ENCODE data around the gene TPRA1.

TPRA1 gene

DNA sequence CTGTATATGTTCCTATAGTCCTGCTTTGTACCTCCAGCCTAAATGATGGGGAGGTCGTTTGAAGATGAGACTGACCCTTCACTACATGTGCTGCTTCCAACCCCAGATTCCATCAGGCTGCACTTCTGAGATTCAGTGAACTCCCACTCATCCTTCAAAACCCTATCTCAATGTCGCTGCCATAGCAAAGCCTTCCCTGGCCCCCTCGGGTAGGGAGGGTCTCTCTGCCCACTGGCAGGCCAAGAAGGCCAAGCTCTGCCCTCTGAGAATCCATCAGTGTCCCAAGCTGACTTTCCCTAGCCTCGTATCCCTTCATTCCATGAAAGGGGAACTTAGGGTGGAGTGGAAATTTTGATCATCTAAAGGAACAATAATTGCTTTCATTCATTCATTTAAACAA lies 35.4 kb downstream of the TPRA1 start:
- DNase-seq, result no peak

DNA sequence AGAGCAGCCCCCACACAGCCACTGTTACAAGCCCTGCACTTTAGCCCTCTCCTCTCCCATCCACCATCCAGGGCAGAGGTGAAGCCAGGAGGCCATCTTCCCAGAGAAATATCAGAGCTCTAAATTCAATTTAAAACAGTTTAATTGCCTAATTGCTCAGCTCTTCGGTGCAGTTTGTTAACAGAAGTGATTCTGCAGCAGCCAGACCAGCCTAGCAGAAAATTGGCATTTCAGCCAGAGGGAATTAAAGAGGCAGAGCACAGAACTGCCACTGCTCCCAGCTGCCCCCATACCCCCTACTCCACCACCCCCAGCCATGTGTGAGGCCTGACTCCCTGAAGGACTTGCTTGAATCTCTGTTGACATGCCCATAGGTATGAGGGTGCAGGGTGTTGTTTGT lies 38.5 kb downstream of the TPRA1 start:
- DNase-seq, result no peak

DNA sequence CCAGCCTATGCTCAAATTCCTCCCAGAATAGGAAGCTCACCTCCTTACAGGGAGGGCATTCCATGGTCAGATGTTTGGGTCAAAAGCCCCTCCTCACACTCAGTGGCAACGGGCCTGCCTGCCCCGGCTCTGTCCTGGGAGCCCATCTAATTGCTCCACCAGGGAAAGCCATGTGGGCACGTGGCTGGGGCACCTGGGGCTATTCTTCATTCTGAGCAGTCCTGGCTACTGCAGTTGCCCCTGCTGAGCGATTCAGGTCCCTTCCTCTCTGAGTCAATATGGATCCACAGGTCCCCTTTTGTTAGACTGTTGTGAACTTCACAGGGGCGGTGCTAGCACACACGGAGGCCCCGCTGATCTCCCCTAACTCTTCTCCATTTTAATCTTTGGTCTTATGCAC lies 39.4 kb downstream of the TPRA1 start:
- DNase-seq, result no peak

DNA sequence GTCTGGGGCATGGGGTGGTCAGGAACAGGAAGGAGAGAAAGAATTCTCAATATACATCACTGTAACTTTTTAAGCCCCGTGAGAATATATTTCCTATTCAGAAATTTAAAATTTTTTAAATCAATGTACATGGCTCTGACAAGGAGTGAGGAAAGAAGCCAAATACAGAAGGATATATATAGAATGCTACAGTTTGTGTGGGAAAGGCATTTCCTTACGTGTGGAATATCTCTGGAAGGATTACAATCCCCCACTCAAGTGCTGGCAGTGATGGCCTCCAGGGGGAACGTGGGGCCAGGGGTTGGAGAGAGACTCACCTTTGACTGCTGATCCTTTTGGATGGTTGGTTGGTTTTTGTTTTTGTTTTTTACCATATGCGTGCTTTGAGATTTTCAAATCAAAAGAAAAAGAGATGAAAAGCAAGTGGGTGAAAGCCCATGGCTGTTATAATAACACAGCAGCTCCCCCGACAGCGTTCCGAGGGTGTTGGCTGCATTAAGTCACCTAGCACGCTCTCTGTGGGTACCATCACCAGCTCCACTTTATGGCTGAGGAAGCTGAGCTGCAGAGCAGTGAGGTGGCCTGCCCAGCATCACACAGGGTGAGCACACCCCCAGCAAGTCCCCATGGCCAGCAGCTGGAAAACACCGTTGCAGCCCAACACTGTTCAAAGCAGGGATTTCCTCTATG lies 39.9 kb downstream of the TPRA1 start:
- DNase-seq, result no peak

DNA sequence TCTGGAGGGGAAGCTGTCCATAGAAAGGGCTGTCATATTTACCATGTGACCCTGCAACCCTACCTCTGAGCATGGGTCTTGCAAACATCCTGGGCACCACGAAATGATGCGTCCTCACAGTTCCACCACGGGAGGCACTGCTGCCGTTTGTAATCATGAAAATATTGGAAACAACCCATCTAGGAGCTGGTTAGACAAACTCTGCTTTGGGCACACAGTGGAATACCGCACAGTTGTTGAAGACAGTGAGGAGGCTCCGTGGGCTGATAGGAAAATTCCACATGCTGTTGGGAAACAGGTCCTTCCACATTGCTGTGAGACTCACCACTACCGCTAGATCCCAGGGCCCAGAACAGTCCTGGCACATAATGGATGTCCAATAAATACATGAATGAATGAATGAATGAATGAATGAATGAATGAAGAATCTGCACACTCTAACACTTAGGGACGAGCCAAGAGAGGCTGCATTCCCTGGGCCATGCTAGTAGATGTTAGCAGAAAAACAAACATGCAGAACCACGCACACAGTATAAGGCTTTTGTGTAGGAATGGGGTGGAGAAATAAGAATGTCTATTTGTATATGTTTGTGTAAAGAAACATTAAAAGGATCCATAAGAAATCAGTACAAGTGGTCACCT lies 40.6 kb downstream of the TPRA1 start:
- no peak for DNase-seq

DNA sequence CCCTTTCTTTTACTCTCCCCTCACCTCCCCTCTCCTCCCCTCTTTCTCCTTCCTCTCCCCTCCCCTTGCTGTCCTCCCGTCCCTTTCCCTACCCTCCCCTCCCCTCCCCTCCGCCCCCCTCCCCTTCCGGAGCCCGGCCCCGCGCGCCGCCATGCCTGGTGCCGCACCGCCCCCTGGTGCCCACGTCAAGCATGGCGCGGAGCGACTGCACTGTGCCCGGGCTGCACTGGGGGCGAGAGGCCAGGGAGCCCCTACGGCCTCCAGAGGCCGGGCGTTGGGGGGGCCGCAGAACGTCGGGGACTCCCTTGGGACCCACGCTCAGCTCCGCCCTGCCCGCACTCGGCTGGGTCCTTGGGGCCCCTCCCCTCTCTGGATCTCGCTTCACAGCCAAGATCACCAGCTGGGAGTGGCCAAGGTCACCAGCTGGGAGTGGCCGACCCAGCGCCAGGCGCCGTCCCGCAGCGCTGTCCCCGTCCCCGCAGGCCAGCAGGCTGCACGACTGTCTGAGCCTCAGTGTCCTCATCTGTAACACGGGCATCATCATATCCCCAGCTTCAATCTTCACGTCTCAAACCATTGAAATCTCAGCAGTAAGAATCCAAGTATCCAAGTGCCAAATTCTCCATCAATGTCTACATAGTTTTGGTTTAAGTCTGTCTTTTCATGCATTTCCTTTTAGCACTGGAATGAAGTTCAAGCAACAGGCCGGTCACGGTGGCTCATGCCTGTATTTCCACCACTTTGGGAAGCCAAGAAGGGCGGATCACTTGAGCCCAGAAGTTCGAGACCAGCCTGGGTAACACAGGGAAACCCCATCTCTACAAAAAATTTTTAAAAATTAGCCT lies 42.5 kb downstream of the TPRA1 start:
- peak; percentile 71 to 77 for DNase-seq

DNA sequence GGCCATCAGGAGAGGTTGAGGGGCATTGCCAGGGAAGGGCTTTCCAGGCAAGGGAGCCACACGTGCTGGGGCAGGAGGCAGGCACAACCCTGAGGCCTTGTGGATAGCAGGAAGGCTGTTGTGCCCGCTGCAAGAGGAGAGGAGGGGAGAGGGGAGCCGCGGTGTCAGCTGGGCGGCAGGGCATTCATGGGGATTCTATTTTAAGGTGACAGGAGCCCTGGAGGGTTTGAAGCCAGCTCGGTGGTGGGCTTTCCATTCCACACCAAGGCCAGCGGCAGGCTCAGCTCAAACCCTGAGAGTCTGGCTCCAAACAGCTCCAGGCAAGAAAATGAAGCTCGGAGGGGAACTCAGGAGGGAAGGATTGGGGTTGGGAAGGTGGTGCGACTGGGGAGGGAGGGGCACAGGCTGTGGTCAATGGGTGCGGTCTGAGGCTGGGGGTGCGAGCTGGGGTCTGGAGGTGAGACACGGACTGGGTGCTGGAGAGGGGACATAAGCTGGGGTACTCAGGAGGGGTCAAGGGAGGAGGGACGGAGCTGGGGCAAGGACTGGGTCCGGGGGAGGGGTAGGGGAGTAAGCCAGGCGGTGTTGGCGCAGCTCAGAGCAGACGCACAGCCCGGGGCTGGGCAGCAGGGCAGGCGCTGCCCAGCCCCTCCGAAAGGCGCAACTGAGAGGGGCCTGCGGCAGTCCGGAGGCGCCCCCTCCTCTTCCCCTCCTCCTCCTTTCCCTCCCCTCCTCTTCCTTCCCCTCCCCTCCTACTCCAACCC lies 43.4 kb downstream of the TPRA1 start:
- no peak for DNase-seq

DNA sequence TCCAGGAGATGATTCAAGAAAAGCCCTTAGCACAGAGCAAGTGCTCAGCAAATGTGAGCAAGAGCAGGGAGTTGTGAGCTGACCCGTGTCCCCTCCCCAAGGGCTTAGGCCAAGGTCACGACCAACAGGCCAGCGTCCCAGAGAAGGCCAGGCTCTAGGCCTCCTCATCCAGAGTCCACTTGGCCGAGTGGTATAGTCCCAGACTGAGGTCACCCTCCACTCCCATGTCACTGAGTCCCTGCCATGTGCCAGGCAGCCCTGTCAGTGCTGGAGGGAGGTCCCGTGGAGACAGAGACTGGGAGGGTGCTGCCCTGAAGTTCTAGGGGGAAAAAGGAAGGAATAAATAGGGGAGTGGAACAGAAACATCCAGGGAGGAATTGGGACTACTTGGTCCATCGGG lies 44.0 kb downstream of the TPRA1 start:
- DNase-seq, result no peak

DNA sequence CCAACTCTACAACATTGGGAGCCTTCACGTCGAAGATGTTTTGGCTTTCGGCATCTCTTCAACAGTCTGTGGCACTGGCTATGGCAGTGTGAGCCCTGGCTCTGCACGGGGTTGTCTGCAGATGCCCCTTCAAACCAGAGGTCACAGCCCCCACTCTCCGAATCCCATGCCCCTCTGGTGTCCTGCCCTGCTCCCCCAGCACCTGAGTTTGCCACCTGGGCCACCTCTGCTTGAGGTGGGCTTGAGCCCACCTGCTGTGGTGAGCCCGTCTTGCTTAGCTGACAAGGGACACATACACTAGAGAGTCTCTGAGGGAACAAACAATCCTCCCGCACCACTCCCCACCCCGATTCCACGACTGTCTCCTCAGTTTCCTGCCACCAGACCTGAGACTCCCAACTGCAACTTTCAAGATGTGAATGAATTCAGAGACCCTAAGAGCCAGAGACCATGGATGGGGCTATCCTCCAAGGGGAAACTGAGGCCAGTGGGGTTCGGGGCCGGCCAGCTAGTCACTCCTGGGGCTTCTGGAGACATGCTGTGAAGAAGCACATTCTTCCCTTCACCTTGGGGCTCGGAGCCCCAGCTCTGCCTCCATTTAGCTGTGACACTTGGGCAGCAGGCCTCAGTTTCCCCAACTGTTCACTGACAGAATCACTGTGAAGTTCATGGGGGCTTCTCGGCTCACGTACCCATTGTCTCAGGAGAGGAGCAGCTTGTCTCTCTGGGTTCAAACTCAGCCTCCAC lies 44.6 kb downstream of the TPRA1 start:
- DNase-seq, result no peak

DNA sequence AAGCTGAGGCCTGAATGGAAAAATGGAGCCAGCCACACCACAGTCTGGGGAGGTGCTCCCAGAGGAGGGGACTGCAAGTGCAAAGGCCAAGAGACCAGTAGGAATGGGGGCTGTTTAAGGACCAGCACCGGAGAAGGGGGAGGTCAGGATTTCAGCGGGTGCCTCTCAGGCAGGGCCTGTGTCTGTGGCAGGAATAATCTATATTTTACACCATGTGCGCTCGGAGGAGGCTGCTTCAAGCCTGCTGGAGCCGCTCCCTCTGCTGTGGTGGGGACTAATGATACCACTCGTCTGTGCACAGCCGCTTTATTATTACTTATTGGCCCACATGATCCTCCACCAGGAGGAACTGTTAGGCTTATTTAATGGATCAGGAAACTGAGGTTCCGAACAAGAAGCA lies 45.3 kb downstream of the TPRA1 start:
- no peak for DNase-seq

DNA sequence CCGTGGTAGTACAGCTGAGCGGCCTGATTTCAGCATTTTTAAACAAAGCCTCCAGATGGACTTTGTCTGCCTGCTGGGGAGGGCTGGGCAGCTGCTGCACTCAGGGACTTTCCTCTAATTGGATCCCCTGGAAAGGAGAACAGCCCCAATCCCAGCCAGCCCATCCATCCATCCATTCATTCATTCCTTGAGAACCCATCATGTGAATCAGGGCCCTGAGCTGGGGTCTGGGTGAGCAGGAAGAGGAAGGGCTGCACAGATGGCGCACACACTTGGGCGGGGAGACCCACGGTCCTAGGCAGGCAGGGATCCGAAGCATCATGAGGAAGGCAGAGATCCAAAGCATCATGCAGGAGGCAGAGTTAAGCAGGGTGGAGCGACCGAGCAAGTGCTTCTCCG lies 45.7 kb downstream of the TPRA1 start:
- DNase-seq, result no peak

DNA sequence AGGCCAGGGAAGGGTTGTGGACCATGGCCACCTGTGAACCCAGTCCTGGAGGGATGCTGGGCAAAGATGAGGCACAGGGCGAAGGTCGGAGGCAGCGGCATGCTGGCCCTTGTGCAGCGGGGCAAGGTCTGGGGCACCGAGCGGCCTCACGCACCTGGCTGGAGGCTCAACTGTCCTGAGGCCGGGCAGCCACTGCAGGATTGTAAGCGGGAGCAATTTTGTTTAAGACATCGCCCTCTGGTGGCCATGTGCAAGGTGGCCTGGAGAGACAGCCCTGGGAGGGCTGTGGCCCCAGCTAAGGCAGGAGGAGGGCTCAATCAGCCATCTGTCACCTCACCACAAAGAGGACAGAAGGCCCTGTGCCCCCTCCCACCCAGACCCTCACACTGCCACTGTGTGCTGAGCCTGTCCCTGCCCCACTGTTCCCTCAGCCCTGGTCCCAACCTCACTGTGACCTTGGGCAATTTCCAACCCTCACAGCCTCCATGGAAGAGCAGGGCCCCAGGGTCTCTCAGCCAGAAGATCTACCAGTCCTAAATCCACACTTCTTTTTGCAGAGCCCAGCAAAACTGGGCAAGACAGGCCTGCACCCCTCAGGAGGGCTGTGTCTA lies 46.2 kb downstream of the TPRA1 start:
- peak; percentile 70 to 80 for DNase-seq

DNA sequence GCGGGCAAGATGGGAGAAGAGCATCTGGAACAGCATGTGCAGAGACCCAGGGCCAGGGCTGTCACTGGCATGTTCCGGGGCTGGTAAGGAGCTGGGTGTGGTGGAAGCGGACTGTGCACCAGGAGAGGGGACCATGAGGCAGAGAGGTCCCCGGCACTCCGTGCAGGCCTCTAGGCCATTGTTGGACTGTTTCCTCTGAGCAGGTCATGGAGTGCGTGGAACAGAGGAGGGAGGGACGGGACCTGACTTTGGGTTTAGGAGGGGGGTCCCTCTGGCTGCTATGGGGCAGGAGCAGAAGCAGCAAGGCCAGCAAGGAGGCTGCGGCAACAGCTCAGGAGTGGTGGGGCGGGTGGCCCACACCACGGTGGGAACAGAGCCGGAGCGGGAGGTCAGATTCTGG lies 47.1 kb downstream of the TPRA1 start:
- no peak for DNase-seq

DNA sequence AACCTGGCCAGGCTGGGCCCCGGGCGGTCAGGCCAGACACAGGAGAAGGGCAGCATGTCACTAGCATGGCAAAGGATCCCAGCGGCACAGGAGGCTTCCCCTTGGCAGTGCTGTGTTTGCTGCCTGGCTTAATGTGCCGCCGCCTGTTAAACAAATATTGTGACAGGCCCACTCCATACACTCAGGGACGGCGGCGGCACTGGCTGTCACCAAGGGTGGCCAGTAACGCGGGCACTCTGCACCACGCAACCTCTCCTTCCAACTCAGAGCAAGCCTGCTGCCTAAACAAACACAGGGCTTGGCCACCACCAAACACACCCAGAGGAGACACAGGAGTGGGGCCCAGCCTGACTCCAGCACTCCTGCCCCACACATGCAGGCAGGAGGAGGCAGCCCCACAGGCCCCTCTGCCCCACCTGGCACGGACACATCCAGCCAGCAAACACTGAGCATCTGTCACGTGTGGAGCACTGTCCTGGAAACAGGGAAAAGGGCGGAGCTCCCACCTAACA lies 48.0 kb downstream of the TPRA1 start:
- DNase-seq, result no peak

DNA sequence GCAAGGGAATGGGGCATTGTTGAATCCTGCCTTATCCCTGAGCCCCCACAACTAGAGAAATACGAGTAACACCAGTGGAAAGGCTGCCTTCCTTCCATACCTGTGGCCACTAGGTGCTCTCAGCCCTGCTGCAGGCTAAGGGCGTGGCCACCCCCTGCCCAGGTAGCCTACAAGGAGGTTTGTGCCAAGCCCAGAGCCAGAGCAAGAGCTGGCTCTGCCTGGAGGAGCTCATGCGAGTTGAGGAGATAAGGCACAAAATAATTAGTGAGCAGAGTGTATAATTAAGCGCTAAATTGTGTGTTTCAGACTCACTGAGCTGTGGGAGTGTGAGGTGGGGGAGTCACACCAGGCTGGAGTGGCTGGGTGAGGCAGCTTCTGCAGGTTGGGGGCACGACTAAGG lies 49.2 kb downstream of the TPRA1 start:
- DNase-seq, result no peak

DNA sequence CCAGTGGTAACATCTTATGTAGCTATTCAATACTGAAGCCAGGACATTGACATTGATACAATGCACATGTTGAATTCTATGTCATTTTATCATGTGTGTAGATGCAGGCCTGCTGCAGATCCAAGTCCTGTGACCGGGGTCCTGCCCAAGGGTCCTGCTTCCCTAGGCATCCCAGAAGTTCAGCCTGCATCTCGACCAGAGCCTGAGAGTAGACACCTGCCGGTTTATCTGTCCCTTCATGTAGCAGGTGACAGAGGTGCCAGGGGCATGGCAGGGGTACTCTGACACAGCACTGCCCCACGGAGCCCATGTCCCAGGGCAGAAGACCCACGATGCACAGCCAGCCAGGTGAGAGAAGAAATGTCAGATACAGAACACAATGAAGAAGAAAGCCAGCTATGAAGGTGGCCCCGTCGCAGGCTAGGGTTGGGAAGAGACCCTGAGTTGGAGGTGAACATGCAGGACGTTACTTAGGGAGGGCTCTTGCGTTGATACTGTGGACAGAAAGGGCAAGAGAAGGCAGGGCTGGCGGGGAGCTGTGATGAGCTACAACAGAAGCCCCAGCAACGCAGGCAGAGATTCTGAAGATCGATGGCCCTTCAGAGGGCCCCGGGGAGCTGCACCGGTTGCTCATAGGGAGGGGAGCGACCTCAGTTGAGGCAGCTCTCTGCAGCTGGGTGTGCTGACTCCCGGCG lies 51.0 kb downstream of the TPRA1 start:
- DNase-seq, result no peak

DNA sequence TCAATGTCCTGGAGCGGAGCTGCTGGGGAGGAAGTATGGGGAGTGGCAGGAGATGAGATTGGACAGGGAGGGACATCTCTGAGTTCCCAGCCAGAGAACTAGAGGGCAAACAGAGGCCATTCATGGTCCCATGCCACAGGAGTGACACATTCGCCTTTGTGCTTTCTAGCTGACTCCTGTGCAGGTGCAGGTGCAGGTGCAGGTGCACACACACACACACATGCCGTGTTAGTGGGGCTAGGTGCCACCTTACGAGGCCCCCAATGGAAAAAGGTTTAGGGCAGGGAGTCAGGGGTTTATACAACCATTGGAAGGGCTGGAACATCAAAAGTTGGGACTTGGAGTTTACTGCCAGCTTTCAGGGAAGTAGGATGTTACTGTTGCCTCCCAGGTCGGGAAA lies 52.0 kb downstream of the TPRA1 start:
- no peak for DNase-seq

DNA sequence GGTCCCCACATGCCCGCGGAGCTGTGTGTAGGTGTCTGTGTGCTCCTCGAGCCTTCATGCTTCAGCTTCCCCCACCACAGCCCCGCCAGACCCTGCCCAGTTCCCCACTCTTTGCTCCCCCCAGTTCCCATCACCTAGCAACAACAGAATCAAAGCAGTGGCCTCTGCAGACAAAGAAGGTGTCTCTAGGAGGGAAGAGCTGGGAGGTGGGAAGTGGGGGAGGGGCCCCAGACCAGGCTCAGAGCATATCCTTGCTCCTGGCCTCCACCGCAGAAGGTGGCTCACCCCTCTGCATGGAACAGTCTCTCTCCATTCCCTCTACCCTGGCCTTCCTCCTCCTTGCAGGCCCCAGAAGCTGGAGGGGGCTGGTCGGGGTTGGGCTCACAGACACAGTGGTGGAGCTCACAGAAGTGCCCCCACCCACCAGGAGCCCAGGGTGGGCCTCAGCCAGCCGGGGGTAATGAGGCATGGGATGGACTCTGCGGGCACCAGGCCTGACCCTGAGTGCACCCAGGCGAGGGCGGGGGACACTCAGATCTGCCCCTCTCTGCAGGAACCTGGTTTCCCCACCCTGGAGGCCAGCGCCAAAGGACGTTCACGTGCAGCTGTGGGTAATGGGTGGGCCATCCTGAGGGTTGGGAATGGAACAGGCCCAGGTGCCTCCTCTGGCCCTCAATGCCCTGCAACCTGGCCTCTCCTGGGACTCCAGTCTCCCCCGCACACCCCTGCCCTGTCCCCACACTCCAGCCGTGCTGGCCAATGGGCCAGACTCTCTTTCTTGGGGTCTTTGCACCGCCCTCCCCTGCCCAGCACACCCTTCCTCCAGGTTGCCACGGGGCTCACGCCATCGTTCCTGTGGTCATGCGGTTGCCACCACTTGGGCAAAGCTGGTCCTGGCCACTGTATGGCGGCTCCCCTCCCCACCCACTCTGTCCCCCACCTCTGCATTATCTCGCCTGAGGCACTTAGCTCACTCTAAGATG lies 53.4 kb downstream of the TPRA1 start:
- no peak for DNase-seq

DNA sequence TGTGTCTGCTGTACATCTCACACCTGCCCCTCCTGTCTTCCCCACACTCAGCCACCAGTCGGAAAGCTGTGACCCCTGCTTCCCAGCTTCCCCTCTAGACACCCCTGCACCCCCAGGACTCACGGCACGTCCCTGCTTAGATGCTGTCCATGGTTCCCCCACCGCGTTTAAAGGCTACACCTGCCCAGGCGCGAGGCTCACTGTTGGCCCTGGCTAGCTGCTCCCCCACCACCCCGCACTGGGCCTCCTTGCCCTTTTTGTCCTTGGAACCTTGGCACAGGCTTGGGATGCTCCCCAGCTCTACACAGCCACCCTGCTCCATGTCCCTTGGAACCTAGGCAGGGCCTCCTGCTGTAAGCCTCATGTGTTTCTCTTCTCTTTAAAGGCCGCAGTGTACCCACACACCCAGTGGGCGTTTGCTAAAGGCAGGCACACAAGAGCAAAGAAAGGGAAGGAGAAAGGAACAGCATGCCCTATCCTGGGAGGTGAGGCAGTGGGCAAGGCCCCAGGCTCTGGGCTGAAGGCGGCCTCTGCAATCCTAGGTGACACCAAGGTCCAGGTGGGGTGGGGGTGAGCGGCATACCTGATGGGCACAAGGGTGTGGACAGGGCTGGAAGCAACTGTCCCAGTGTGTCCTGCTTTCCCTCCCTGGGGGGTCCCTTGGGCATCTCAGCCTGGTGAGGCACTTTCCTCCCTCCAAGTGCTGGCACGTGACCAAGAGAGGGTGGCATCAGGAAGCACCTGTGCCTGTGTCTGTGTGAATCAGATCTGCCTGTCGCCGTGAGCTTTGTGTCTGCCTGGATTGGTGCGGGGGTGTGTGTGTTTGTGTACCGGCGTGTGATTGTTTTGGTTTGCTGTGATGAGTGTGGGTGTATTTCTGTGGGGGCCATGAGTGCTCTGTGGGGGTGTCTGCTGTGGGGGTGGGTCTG lies 54.4 kb downstream of the TPRA1 start:
- DNase-seq, result no peak

All from AML-193 (cell line).